BJ (cell line): ENCODE data around the gene KLHL40. TPM values are rescaled to one million over a fixed set of nuclear protein-coding genes. Genes with fewer than 3 reads are reported as not detected.

Experiments used
- CTCF ChIA-PET: fragments of 350-600 bp; formaldehyde crosslinking; extraction: SDS; loops from one replicate; lab custom pipeline; 2021; ENCODE audit warnings: antibody characterized with exemption, inconsistent platforms; lab: Yijun Ruan, JAX
- POLR2A ChIA-PET: fragments of 300-600 bp; sonication (Branson Sonifier 250); formaldehyde crosslinking; extraction: SDS; loops from one replicate; lab custom pipeline; 2021; ENCODE audit warnings: antibody characterized with exemption; lab: Charles Lee
- DNase-seq: peaks from one replicate; pipeline ENCODE4 v3.0.0-alpha.2; 2011; ENCODE audit warnings: low read depth
- H3K27me3 ChIP-seq: 2 replicates; pipeline ENCODE4 v1.6.0; 2011; ENCODE audit warnings: low read length; ENCODE audit not compliant: control insufficient read depth, insufficient read depth
- H3K36me3 ChIP-seq: 2 replicates; pipeline ENCODE4 v1.5.1; 2011; ENCODE audit warnings: low read length; ENCODE audit not compliant: control insufficient read depth, insufficient read depth
- H3K4me3 ChIP-seq: 2 replicates; pipeline ENCODE4 v1.5.1; 2011; ENCODE audit warnings: low read depth, mild to moderate bottlenecking, control low read depth, low read length
- polyA plus RNA-seq: library from polyadenylated mRNA; depleted of rRNA; stranded (reverse); fragments of >200 nt; gene quantifications from 2 replicates; pipeline ENCODE4 v1.2.3, GENCODE V29; 2011
- TF ChIP-seq, protein P1 (sequence below): IDR thresholded peaks from 2 replicates; pipeline ENCODE4 v1.5.1; 2011; ENCODE audit warnings: low read depth, mild to moderate bottlenecking, control low read depth, inconsistent platforms, low read length, moderate library complexity; ENCODE audit not compliant: insufficient read depth

The KLHL40 gene
- polyA plus RNA-seq, 1 experiment: not detected

DNA sequence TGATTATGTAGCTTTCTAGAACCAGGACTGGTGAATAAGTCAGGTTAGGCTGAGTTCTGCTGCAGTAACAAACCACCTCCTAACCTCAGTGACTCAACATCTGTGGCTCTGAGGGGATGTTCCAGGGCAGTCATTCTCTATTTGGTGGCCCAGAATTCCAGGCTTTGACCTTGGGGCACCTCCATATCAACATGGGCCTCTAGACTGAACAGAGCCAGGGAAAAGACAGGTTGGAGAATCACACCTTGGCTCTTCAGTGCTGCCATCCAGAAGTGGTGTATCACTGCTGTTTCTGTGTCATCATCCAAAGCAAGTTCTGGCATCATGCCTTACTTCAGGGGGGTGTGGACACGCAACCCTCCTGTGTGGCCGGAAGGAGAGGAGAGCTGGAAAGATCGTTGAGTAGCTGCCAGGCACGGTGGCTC, 16.5 kb upstream of the KLHL40 start:
- ChIA-PET CTCF (no interaction called here), POLR2A (interaction anchor here (0.6 to 0.7 kb wide), 2 partner anchors 11 to 15 kb away, joined by 3 read pairs; partner anchors contain the start of gene ZBTB47)
- Histone ChIP-seq H3K4me3 (no peak overlapping the region), H3K36me3 (peaks cover under 1% of the 10 kb centered on the region; the same call in 1 of the 2 replicates), H3K27me3 (peaks cover 1% of the 10 kb centered on the region; the same call in 1 of the 2 replicates)
- TF ChIP-seq, protein P1, sequence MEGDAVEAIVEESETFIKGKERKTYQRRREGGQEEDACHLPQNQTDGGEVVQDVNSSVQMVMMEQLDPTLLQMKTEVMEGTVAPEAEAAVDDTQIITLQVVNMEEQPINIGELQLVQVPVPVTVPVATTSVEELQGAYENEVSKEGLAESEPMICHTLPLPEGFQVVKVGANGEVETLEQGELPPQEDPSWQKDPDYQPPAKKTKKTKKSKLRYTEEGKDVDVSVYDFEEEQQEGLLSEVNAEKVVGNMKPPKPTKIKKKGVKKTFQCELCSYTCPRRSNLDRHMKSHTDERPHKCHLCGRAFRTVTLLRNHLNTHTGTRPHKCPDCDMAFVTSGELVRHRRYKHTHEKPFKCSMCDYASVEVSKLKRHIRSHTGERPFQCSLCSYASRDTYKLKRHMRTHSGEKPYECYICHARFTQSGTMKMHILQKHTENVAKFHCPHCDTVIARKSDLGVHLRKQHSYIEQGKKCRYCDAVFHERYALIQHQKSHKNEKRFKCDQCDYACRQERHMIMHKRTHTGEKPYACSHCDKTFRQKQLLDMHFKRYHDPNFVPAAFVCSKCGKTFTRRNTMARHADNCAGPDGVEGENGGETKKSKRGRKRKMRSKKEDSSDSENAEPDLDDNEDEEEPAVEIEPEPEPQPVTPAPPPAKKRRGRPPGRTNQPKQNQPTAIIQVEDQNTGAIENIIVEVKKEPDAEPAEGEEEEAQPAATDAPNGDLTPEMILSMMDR: no peak
- DNase-seq: no peak

DNA sequence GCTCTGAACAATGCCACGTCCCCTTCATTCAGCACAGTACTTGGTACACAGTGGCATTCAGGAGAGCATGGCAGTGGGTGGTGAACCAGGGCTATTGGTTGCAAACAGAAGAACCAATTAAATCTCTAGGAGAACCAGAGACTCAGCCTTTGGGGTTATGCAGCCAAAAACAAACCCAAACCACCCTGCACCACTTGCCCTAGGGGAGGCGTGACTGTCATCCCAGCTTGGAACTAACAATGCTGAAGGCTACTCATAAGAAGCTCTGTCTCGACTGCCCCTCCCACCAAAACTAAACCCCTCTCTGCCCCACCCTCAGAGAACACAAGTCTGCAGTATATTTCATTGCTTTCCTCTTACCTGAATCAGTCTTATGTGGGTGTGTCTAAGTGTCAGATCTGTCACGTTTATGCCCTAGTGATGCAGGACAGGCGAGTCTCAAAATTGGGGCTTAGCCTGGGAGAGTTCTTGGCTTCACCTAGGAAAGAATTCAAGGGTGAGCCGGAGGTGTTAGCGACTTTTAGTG, 15.2 kb upstream of the KLHL40 start:
- H3K36me3 ChIP-seq: no peaks in the 10 kb centered on the region
- POLR2A ChIA-PET: no interaction called here
- CTCF ChIA-PET: no interaction called here
- TF ChIP-seq, protein P1: no peak
- H3K4me3 ChIP-seq: no peak overlapping the region
- DNase-seq: no peak
- H3K27me3 ChIP-seq: peaks cover 1% of the 10 kb centered on the region; the same call in 1 of the 2 replicates

DNA sequence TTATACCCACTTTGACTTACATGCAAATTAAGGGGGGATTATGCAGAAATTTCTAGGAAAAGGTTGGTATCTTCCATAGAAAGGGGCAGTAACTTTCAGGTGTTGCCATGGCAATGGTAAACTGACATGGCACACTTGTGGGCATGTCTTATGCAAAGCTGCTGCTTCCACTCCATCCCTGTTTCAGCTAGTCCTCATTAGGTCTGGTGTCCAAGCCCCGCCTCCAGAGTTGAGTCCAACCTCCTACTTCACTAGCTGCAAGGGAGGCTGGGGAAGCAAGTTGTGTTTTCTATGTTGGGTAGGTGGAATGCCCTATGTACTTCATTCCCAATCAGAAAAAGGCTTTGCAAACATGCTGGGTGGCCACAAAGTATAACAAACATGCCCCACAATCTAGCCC, 14.7 kb upstream of the KLHL40 start:
- no peak for DNase-seq
- CTCF ChIA-PET: no interaction called here
- Histone ChIP-seq H3K27me3 (peaks cover 1% of the 10 kb centered on the region; the same call in 1 of the 2 replicates), H3K36me3 (no peaks in the 10 kb centered on the region), H3K4me3 (no peak overlapping the region)
- POLR2A ChIA-PET: no interaction called here
- TF ChIP-seq, protein P1: no peak

DNA sequence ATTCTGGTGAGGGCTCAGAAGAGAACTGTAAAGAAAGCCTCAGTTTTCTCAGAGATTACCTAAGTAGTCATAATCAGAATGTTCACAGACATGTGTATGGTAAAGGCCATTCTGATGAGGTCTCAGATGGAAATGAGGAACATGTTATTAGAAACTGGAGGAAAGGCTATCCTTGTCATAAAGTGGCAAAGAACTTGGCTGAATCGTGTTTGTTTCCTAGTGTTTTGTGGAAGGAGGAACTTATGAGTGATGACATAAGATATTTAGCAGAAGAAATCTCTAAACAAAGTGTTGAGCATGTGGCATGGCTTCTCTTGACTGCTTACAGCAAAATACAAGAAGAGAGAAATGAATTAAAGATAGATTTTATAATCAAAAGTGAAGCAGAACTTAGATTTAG, 12.8 kb upstream of the KLHL40 start:
- ChIA-PET CTCF (no interaction called here), POLR2A (no interaction called here)
- DNase-seq: no peak

DNA sequence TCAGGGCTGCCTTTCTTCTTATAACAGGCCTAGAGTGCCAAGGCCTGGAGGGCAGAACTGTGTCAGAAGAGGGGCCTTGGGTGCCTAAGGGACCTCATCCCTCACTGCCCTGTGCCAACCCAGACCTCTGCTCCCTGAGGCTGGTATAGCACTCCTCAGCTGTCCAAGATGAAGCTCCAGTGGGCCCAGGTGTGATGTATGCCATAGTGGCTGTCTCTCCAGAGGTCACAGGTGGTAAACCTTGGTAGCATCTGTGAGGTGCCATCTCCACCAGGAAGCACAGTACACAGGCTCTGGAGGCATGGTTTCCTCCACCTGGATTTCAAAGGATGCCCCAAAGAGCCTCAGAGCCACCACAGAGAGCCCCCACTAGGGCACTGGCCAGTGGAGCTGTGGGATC, 12.3 kb upstream of the KLHL40 start:
- CTCF ChIA-PET: no interaction called here
- Histone ChIP-seq H3K36me3 (no peaks in the 10 kb centered on the region), H3K4me3 (no peak overlapping the region), H3K27me3 (peaks cover 1% of the 10 kb centered on the region; the same call in 1 of the 2 replicates)
- DNase-seq: no peak
- POLR2A ChIA-PET: no interaction called here
- TF ChIP-seq, protein P1: no peak

More for the DNA sequence above, 12.8 kb upstream of the KLHL40 start:
- Histone ChIP-seq H3K4me3 (no peak overlapping the region), H3K36me3 (no peaks in the 10 kb centered on the region), H3K27me3 (peaks cover 1% of the 10 kb centered on the region; the same call in 1 of the 2 replicates)
- TF ChIP-seq, protein P1: no peak
